ENCODE results near the gene SLC17A8.

SLC17A8 gene

GRCh38 chr12:100382338-100382737 lies 25.5 kb downstream of the SLC17A8 start:
- DNase-seq (ENCODE audit: low read depth): no peak
- H3K4me3 ChIP-seq (ENCODE audit: low read depth, low read length): no peak overlapping the region
- TF ChIP-seq CTCF (IDR thresholded peaks at IDR 0.05; ENCODE audit: control insufficient read depth, extremely low read depth, insufficient read depth): no peak

GRCh38 chr12:100383586-100384558 lies 27.0 kb downstream of the SLC17A8 start:
- no peak for DNase-seq (ENCODE audit: low read depth)
- H3K4me3 ChIP-seq (ENCODE audit: low read depth, low read length): no peak overlapping the region
- TF ChIP-seq CTCF (IDR thresholded peaks at IDR 0.05; ENCODE audit: control insufficient read depth, extremely low read depth, insufficient read depth): no peak

GRCh38 chr12:100384559-100384935 lies 27.7 kb downstream of the SLC17A8 start:
- DNase-seq (ENCODE audit: low read depth): no peak
- H3K4me3 ChIP-seq (ENCODE audit: low read depth, low read length): no peak overlapping the region
- TF ChIP-seq CTCF (IDR thresholded peaks at IDR 0.05; ENCODE audit: control insufficient read depth, extremely low read depth, insufficient read depth): no peak

GRCh38 chr12:100388382-100388781 lies 31.5 kb downstream of the SLC17A8 start:
- TF ChIP-seq CTCF (IDR thresholded peaks at IDR 0.05; ENCODE audit: control insufficient read depth, extremely low read depth, insufficient read depth): no peak
- no peak for DNase-seq (ENCODE audit: low read depth)
- no peak overlapping the region for H3K4me3 ChIP-seq (ENCODE audit: low read depth, low read length)

- TF ChIP-seq CTCF (IDR thresholded peaks at IDR 0.05; ENCODE audit: control insufficient read depth, extremely low read depth, insufficient read depth): peak; percentile 52
- no peak overlapping the region for H3K4me3 ChIP-seq (ENCODE audit: low read depth, low read length)
- no peak for DNase-seq (ENCODE audit: low read depth)
These were observed 35.0 kb downstream of the SLC17A8 start for GRCh38 chr12:100391856-100392255.

- TF ChIP-seq CTCF (IDR thresholded peaks at IDR 0.05; ENCODE audit: control insufficient read depth, extremely low read depth, insufficient read depth): no peak
- DNase-seq (ENCODE audit: low read depth): no peak
- no peak overlapping the region for H3K4me3 ChIP-seq (ENCODE audit: low read depth, low read length)
These were observed 36.3 kb downstream of the SLC17A8 start for GRCh38 chr12:100393200-100393599.

All from LNCaP clone FGC (cell line).